ENCODE results near the gene NDUFS4.
"Not testable (repeated sequence)": the region's sequence is repeated elsewhere in the genome, so short reads cannot be mapped to it uniquely, and the experiment has no call there.

The NDUFS4 gene

GRCh38 chr5:53569453-53569852 lies 9.0 kb downstream of the NDUFS4 start:
- no peak overlapping the region for H3K4me3 ChIP-seq (ENCODE audit: low read depth, low read length)
- no peak for DNase-seq (ENCODE audit: low read depth)

GRCh38 chr5:53571403-53571802 lies 11.0 kb downstream of the NDUFS4 start:
- no peak overlapping the region for H3K4me3 ChIP-seq (ENCODE audit: low read depth, low read length)
- no peak for DNase-seq (ENCODE audit: low read depth)

DNA sequence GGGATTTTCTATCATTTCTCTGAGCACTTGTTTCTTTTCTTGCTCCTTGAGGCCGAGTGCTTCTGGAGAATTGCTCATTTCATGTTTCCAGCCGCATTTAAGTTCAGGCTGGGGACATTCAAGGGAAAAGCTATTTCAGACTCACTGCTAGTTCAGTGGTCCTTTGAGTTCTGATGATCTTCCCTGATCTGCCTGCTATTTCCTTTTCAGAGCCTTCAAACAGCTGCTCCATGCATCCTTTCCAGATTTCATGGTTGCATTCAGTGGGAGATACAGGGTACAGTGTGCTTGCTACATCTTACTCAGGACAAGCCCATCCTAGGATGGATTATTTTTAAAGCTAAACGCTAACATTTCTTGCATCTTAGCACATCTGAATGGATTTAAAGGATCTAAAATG lies 14.7 kb downstream of the NDUFS4 start:
- H3K4me3 ChIP-seq (ENCODE audit: low read depth, low read length): no peak overlapping the region
- no peak for DNase-seq (ENCODE audit: low read depth)

DNA sequence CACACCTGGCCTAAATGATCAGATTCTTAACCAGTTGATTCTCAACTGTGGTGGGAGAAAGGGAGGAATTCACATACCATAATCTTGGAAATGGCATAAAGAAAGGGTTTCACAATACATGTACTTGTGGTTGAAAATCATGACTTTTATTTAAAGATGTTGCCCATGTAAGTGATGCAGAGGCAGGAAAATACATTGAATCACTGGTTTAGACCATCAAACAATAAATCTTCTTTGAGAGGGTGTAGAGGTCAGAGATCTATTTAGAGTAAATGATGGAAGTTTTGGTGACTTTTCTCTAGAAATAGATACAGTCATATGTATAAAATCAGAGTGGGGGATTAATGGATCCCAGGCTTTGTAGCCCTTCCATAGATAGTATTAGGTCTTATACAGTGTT lies 15.4 kb downstream of the NDUFS4 start:
- DNase-seq (ENCODE audit: low read depth): no peak
- no peak overlapping the region for H3K4me3 ChIP-seq (ENCODE audit: low read depth, low read length)

- no peak for DNase-seq (ENCODE audit: low read depth)
- no peak overlapping the region for H3K4me3 ChIP-seq (ENCODE audit: low read depth, low read length)
These were observed 16.2 kb downstream of the NDUFS4 start for GRCh38 chr5:53576674-53577073.

- no peak overlapping the region for H3K4me3 ChIP-seq (ENCODE audit: low read depth, low read length)
- DNase-seq (ENCODE audit: low read depth): no peak
These were observed 18.4 kb downstream of the NDUFS4 start for GRCh38 chr5:53578854-53579253.

DNA sequence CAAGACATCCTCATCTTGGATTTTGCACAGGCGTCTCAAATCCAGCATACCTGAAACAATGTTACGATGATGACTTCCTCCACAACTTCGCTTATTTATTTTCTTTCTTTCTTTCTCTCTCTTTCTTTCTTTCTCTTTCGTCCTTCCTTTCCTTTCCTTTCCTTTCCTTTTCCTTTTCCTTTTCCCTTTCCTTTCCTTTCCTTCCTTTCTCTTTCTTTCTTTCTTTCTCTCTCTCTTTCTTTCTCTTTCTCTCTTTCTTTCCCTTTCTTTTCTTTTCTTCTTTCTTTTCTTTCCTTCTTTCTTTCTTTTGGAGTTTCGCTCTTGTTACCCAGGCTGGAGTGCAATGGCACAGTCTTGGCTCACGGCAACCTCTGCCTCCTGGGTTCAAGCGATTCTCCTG lies 20.1 kb downstream of the NDUFS4 start:
- H3K4me3 ChIP-seq (ENCODE audit: low read depth, low read length): no peak overlapping the region
- no peak for DNase-seq (ENCODE audit: low read depth)

DNA sequence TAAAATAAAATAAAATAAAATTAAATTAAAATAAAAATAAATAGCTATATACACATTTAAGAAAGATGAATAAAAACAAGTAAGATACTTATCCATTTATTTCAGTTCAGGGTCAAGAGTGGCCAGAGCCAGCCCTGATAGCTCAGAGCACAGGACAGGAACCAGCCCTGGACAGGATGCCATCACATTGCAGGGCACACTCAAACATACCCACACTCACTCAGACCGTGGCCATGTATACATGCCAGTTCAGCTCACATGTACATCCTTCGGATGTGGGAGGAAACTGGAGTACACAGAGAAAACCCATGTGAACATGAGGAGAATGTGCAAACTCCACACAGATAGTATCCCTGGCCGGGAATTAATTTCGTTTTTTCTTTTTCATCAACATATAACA lies 21.8 kb downstream of the NDUFS4 start:
- DNase-seq (ENCODE audit: low read depth): no peak
- no peak overlapping the region for H3K4me3 ChIP-seq (ENCODE audit: low read depth, low read length)

DNA sequence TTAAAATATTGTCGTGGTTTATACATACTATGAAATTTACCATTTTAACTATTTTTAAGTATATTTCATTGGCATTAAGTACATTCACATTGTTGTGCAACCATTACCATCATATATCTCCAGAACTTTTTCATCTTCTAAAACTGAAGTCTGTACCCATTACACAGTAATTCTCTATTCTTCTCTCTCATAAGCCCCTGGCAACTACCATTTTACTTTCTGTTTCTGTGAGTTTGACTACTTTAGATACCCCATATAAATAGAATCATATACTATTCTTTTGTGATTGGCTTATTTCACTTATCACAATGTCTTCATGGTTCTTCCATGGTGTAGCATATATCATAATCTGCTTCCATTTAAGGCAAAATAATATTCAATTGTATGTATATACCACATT lies 30.3 kb downstream of the NDUFS4 start:
- DNase-seq (ENCODE audit: low read depth): no peak
- no peak overlapping the region for H3K4me3 ChIP-seq (ENCODE audit: low read depth, low read length)

DNA sequence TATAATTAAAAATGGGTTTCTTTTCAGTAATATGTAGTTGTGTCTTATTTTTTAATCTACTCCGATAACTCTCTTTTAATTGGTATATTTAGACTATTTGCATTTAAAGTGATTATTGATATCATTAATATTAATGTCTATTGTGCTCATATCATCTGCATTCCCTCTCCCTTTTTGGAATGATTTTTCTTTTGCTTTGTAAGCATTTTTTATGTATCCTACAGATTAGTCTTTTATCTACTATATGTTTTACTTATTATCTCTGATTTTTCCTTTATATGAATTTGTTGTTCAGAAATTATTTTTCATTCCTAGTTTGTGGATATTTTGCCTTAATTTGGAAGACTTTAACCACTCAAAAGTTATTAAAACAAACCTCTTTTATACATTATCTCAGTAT lies 34.0 kb downstream of the NDUFS4 start:
- no peak for DNase-seq (ENCODE audit: low read depth)
- H3K4me3 ChIP-seq (ENCODE audit: low read depth, low read length): no peak overlapping the region

DNA sequence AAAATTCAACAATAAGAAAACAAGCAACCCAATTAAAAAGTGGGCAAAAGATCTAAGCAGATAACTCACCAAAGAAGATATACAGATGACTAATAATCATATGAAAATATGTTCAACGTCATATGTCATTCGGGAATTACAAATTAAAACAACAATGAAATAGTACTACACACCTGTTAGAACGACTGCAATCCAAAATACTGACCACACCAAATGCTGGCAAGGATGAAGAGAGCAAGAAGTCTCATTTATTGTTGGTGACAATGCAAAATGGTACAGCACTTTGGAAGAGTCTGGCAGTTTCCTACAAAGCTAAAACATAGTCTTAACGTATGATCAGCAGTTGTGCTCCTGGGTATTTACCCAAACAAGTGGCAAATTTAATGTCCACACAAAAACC lies 37.5 kb downstream of the NDUFS4 start:
- H3K4me3 ChIP-seq (ENCODE audit: low read depth, low read length): no peak overlapping the region
- DNase-seq (ENCODE audit: low read depth): no peak

DNA sequence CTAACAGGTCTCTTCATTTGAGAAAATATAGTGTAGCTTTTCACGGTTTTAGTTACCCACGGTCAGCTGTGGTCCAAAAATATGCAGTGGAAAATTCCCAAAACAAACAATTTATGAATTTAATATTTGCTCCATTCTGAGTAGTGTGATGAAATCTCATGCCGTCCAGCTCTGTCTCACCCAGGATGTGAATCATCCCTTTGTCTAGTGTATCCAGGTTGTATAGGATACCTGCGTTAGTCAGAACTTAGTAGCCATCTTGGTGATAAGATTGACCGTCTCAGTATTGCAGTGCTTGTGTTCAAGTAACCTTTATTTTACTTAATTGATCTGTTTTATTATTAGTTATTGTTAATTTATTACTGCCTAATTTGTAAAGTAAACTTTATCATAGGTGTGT lies 41.1 kb downstream of the NDUFS4 start:
- no peak for DNase-seq (ENCODE audit: low read depth)
- no peak overlapping the region for H3K4me3 ChIP-seq (ENCODE audit: low read depth, low read length)

GRCh38 chr5:53603009-53603687 lies 42.7 kb downstream of the NDUFS4 start:
- no peak for DNase-seq (ENCODE audit: low read depth)
- H3K4me3 ChIP-seq (ENCODE audit: low read depth, low read length): no peak overlapping the region

GRCh38 chr5:53604309-53604708 lies 43.9 kb downstream of the NDUFS4 start:
- no peak for DNase-seq (ENCODE audit: low read depth)
- H3K4me3 ChIP-seq (ENCODE audit: low read depth, low read length): no peak overlapping the region

DNA sequence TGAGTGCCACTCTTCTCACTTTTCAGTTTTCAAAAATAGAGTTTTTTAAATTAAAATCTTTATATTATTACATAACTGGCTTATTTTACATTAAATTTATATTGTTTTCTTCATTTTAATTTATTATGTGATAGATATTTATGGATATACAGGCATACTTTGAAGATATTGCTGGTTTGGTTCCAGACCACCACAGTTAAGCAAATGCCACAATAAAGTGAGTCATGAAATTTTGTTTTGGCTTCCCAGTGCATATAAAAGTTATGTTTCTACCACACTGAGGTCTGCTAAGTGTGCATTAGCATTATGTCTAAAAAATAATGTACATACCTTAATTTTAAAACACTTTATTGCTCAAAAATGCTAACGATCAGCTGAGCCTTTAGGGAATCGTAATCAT lies 47.4 kb downstream of the NDUFS4 start:
- no peak for DNase-seq (ENCODE audit: low read depth)
- no peak overlapping the region for H3K4me3 ChIP-seq (ENCODE audit: low read depth, low read length)

- not testable (repeated sequence) for DNase-seq (ENCODE audit: low read depth); H3K4me3 ChIP-seq (ENCODE audit: low read depth, low read length)
These were observed 48.5 kb downstream of the NDUFS4 start for GRCh38 chr5:53608897-53609296.

- H3K4me3 ChIP-seq (ENCODE audit: low read depth, low read length): no peak overlapping the region
- no peak for DNase-seq (ENCODE audit: low read depth)
These were observed 52.6 kb downstream of the NDUFS4 start for GRCh38 chr5:53613061-53613460.

DNA sequence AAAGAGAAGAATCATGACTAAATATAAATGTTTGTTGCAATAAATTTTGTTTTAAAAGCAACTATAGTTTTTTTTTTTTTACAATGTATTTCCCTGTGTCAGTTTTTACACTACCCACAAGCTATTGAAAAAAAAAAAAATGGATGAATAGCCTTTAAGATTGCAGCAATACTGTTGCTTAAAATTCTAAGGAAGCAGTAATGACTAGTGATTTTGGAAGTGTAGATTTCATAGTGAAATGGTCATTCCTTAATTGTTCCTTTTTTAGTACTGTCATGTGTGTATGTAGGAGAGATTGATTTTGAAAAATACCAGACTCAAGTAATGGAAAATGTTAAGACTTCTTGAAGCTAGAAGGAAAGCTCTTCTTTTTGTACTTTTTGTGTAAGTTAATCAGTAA lies 53.1 kb downstream of the NDUFS4 start:
- H3K4me3 ChIP-seq (ENCODE audit: low read depth, low read length): no peak overlapping the region
- DNase-seq (ENCODE audit: low read depth): no peak

DNA sequence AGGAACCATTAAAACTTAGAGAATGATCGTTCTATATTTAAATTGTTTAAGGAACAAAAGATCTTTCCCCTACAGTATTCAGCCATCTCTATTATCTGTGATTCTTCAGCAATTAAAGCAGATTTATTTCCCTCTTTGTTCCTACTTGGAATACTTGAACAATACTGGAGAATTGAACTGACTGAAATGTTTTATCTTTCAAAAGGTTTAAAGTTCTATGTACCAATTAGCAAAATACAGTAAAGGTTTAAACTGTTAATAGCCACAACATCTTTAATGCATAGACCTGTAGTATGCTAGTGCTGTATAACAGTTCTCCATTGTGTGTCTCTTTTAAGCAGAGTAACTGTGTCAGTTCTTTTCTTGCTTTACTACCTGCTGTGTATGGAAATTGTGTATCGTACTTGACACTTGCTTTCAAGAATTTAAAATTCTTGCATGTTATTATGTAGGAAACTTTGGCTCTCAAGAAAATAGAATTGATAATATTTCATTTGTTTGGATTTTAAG lies 54.0 kb downstream of the NDUFS4 start:
- no peak for DNase-seq (ENCODE audit: low read depth)
- H3K4me3 ChIP-seq (ENCODE audit: low read depth, low read length): no peak overlapping the region

DNA sequence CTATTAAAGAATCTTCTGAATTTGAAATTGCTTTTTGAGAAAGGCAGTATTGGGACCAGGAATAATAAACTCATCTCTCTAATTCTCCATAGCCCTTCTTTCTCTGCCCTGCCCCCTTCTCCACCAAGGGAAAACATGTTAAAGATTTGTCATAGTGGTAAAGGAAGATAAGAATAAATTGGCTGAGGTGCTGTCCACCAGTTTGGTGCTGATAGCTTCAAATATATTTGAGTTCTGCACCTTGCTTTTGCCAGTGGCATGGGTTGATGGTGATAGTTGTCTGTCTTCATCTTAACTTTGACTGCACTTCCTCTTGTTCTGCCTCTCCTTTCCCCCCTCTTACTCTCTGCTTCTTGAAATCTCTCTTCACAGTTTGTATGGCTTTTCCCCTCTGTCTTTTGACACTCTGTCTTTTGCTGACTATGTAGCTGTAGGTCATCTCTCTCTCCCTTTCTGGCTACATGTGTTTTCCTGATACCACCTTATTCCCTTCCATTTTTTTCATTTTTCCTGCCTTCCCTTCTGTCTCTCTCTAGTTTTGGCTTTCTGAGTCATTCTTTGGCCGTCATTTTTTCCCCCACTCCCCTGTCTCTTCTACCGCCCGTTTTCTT lies 56.6 kb downstream of the NDUFS4 start:
- no peak for DNase-seq (ENCODE audit: low read depth)
- no peak overlapping the region for H3K4me3 ChIP-seq (ENCODE audit: low read depth, low read length)

DNA sequence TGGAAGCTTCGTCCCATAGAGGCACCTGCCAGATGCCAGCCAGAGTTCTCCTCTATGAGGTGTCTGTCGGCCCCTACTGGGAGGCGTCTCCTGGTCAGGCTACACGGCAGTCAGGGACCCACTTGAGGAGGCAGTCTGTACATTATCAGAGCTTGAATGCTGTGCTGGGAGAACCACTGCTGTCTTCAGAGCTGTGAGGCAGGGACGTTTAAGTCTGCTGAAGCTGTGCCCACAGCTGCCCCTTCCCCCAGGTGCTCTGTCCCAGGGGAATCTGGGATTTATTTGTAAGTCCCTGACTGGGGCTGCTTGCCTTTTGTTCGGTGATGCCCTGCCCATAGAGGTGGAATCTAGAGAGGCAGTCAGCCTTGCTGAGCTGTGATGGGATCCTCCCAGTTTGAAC lies 70.8 kb downstream of the NDUFS4 start:
- no peak for DNase-seq (ENCODE audit: low read depth)
- no peak overlapping the region for H3K4me3 ChIP-seq (ENCODE audit: low read depth, low read length)
